PFSK-1 (cell line): ENCODE data around the gene WDR64.

Source experiments
- POLR2AphosphoS5 ChIP-seq: IDR thresholded peaks from 2 replicates; pipeline ENCODE4 v1.6.1; 2012; ENCODE audit warnings: low read depth, mild to moderate bottlenecking, control low read depth, low read length, moderate library complexity
- REST ChIP-seq, 2 experiments: IDR thresholded peaks; 2 replicates each; pipeline versions ENCODE4 v1.6.1 to v1.8.0; 2011 to 2012; ENCODE audit warnings: low read depth in 2 of 2, low read length in 2 of 2, control low read depth in 1 of 2, inconsistent platforms in 1 of 2, mild to moderate bottlenecking in 1 of 2, moderate library complexity in 1 of 2; ENCODE audit not compliant: insufficient read depth in 1 of 2
- TAF1 ChIP-seq: IDR thresholded peaks from 2 replicates; pipeline ENCODE4 v1.6.1; 2012; ENCODE audit warnings: low read length, control low read depth, borderline replicate concordance; ENCODE audit not compliant: insufficient read depth

GRCh38 chr1:241778117-241778516 lies 126.0 kb downstream of the WDR64 start:
- TF ChIP-seq REST (IDR thresholded peaks at IDR 0.05; ENCODE audit: insufficient read depth in 1 of 2, low read depth in 2 of 2, low read length in 2 of 2) (no peak), POLR2AphosphoS5 (no peak), TAF1 (no peak)
